GM21423 (cell line): ENCODE data around the gene OR6Y1.

Experiments
- ATAC-seq: cut with Tn5 transposase; IDR thresholded peaks from one replicate; pipeline ENCODE4 v1.9.1; 2021; ENCODE audit warnings: mild to moderate bottlenecking, moderate library complexity; ENCODE audit not compliant: unreplicated experiment

The OR6Y1 gene

GRCh38 chr1:158506369-158506987 is 47.7 kb downstream of the OR6Y1 start:
- ATAC-seq: no peak

DNA sequence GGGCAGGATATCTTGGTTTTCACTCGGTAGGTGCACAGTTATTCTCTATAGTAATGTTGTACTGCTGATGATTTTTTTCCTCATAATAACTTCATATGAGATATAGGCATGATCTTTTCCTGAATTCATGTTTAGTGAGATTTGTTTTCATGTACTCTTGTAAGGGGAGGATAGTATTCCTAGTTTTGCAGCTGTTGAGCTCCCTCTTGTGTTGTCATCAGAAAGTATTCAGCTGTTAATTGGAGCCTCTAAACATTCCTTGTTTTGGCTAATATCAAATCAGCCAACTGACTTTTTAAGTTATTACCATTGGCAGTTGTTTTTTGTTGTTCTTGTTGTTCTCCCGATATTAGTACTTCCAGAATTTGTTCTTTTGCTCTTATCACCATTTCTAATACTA is 57.8 kb downstream of the OR6Y1 start:
- no peak for ATAC-seq

- no peak for ATAC-seq
Observed at GRCh38 chr1:158494796-158495195, 59.4 kb downstream of the OR6Y1 start.
